Measurements from ENCODE around the gene AR.
"Not testable (repeated sequence)": the region's sequence is repeated elsewhere in the genome, so short reads cannot be mapped to it uniquely, and the experiment has no call there.

AR gene

DNA sequence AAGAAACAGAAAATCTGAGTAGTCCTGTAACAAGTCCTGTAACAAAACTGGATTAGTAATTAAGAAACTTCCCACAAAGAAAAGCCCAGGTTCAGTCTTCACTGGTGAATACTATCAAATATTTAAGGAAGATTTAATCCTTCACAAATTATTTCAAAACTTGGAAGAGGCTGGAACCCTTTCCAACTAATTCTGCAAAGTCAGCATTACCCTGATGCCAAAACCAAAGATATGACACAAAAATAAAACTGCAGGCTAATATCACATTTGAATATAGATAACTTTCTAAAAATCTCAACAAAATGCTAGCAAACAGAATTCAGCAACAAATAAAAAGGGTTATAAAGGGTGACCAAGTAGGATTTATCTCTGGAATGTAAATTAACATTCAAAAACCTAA lies 80.5 kb downstream of the AR start:
- DNase-seq (ENCODE audit: low spot score) = no peak

- DNase-seq (ENCODE audit: low spot score) = no peak
Observed at GRCh38 chrX:67635424-67635823, 91.6 kb downstream of the AR start.

DNA sequence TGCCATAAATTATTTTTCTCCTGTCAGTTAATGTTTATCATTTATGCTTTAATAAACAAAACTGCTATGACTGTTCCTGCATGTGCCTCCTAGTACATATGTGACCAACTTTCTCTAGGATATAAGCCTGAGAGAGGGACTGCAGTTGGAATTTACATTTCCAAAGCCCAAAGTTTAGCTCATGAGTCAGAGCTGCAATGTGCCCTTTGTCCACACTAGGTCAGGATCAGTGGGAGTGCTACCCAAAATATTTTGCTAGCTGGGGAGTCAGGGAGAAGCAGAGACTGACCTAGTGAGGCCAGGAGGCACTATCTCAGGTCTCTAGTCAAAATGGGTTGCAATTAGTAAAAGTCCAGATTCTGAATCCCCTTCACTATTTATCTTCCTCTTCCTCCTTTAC lies 92.7 kb downstream of the AR start:
- no peak for DNase-seq (ENCODE audit: low spot score)

DNA sequence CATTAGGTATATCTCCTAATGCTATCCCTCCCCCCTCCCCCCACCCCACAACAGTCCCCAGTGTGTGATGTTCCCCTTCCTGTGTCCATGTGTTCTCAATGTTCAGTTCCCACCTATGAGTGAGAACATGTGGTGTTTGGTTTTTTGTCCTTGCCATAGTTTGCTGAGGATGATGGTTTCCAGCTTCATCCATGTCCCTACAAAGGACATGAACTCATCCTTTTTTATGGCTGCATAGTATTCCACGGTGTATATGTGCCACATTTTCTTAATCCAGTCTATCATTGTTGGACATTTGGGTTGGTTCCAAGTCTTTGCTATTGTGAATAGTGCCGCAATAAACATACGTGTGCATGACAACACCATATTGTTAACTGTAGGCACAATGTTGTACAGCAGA lies 93.5 kb downstream of the AR start:
- not testable (repeated sequence) for DNase-seq (ENCODE audit: low spot score)

- no peak for DNase-seq (ENCODE audit: low spot score)
Observed at GRCh38 chrX:67648361-67648760, 104.5 kb downstream of the AR start.

GRCh38 chrX:67651437-67652142 lies 107.8 kb downstream of the AR start:
- DNase-seq (ENCODE audit: low spot score) = no peak

GRCh38 chrX:67652543-67652942 lies 108.7 kb downstream of the AR start:
- no peak for DNase-seq (ENCODE audit: low spot score)

GRCh38 chrX:67654301-67654700 lies 110.5 kb downstream of the AR start:
- no peak for DNase-seq (ENCODE audit: low spot score)

- DNase-seq (ENCODE audit: low spot score) = no peak
Observed at GRCh38 chrX:67665583-67665982, 121.8 kb downstream of the AR start.

- not testable (repeated sequence) for DNase-seq (ENCODE audit: low spot score)
Observed at GRCh38 chrX:67670717-67671116, 126.9 kb downstream of the AR start.

- no peak for DNase-seq (ENCODE audit: low spot score)
Observed at GRCh38 chrX:67673741-67674274, 130.0 kb downstream of the AR start.

- no peak for DNase-seq (ENCODE audit: low spot score)
Observed at GRCh38 chrX:67674741-67675140, 130.9 kb downstream of the AR start.

DNA sequence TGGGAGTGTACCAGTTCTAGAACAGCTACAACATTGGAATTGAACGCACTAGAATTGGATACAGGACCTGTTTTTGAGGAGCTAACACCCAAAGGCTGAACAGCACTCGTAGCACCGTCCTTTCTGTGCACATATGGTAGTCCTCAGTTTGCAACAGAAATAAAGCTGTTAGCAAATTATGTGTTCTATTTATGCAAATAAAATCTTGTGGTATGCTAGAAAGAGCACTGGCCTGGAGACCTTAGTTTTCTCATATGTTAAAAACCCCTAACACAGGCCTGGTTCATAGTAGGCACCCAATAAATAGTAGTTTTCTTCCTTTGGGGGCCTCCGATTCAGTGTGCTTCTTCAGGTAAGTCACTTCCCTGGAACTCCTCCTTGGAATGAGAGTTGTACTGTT lies 140.3 kb downstream of the AR start:
- no peak for DNase-seq (ENCODE audit: low spot score)

GRCh38 chrX:67692246-67692645 lies 148.4 kb downstream of the AR start:
- no peak for DNase-seq (ENCODE audit: low spot score)

- no peak for DNase-seq (ENCODE audit: low spot score)
Observed at GRCh38 chrX:67693928-67694327, 150.1 kb downstream of the AR start.

- DNase-seq (ENCODE audit: low spot score) = no peak
Observed at GRCh38 chrX:67697452-67697851, 153.6 kb downstream of the AR start.

DNA sequence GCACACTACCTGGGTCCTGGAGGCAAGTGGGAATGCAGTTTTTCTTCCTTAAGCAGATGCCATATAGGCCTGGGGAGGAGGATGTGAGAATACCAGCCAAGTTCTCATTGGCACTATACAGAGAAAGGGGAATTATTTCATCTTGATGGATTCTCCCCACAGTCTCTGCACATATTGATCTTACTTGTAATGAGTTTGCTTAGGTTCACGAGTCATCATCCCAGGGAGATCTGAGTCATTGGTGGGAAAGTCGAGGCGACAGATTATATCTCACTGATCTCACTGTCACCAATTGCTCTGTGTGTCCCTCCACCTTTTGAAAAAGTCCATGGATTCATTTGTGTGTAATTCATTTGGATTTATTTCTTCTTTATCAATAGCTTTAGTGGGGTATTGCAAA lies 156.8 kb downstream of the AR start:
- no peak for DNase-seq (ENCODE audit: low spot score)

DNA sequence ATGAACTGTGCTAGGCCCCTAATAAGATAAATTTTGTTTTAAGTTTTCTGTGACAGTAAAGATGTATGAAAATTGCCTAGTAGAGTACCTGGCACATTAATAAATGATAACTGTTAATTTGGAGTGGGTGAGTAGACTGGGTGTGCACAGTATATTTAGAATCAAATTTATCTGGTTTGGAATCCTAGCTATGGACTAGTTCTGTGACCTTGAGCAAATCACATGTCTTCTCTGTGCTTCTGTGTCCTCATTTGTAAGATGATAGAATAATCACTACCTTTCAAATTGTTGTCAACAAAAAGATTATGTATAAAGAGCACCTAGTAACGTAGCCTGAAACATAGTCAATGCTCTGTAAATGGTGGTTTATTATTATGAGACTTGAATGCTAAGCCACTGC lies 170.2 kb downstream of the AR start:
- no peak for DNase-seq (ENCODE audit: low spot score)

DNA sequence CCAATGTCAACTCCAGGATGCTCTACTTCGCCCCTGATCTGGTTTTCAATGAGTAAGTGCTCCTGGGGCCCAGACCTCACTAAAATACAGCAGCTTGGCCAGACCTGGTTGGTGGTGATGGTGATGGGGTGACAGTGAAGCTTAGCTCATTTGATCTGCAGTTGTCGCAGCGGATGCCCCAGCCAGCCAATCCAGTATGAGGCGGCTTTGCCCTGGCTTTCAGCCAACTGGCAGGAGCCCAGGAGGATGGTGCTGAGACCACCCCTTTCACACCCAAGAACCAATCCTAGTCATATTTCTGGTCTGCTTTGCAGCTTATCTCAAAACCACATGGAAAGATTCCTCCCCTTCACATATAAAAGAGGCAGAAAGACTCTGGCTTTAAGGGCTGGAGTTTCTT lies 173.8 kb downstream of the AR start:
- DNase-seq (ENCODE audit: low spot score) = no peak

DNA sequence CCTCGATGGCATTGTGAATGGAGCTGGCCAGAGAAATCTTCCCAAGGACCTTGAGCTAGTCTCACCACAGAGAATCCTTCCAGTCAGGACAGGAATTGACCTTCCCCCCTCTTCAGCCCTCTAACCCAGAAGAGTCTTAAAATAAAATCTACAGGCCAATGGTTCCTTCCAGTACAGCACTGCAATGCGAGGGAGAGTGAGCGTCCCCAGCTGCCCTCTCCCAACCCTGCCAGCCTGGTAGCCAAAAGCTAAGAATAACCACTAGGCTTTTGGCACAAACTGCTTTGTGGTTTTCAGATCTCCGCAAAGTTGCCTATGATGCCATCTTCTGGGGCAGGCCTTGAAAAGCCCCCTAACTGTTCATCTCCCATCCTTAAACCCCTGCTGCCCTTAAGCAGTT lies 175.1 kb downstream of the AR start:
- no peak for DNase-seq (ENCODE audit: low spot score)

DNA sequence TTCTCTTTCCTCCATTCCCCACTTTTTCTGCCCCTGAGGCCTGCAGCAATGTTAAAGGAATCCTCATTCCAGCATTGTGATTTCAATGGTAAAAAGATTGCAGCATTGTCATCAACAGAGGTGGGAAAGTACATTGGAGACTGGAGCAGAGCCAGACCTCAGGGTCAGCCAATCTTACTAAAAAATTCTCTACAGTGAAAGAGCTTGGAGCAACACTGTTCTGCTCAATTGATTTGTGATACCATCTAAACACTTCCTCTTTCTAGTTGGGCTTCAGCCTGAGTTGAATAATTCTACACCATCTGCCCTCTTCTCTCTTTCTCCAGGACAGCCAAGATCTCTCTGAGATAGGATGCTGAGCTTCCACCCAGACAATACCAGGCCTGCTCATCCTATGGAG lies 176.5 kb downstream of the AR start:
- DNase-seq (ENCODE audit: low spot score) = peak; percentile 0

- DNase-seq (ENCODE audit: low spot score) = no peak
Observed at GRCh38 chrX:67721321-67721720, 177.5 kb downstream of the AR start.

DNA sequence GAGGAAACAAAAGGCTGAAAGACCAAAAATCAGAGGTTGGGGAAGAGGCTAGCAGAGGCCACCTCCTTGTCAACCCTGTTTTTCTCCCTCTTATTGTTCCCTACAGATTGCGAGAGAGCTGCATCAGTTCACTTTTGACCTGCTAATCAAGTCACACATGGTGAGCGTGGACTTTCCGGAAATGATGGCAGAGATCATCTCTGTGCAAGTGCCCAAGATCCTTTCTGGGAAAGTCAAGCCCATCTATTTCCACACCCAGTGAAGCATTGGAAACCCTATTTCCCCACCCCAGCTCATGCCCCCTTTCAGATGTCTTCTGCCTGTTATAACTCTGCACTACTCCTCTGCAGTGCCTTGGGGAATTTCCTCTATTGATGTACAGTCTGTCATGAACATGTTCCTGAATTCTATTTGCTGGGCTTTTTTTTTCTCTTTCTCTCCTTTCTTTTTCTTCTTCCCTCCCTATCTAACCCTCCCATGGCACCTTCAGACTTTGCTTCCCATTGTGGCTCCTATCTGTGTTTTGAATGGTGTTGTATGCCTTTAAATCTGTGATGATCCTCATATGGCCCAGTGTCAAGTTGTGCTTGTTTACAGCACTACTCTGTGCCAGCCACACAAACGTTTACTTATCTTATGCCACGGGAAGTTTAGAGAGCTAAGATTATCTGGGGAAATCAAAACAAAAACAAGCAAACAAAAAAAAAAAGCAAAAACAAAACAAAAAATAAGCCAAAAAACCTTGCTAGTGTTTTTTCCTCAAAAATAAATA lies 179.9 kb downstream of the AR start:
- no peak for DNase-seq (ENCODE audit: low spot score)

Data from SK-N-DZ (cell line).